ENCODE data around the gene EFNB2. TPM values are rescaled to one million over a fixed set of nuclear protein-coding genes. Genes with fewer than 3 reads are reported as not detected.

The EFNB2 gene
- total RNA-seq, 2 donors from 2014 or later: 46.1 to 52.4 TPM

GRCh38 chr13:106528718-106529414 lies 6.6 kb downstream of the EFNB2 start:
- Histone ChIP-seq H3K4me3 (no peak overlapping the region), H3K27me3 (replicated peaks; ENCODE audit: insufficient read depth) (no peaks in the 10 kb centered on the region), H3K27ac (peak overlapping the region in 1 of 2 donors; percentile 29), H3K9me3 (no peaks in the 10 kb centered on the region), H3K36me3 (no peaks in the 10 kb centered on the region), H3K4me1 (replicated peaks) (no peaks in the 10 kb centered on the region)
- WGBS: 90% methylated on average over 7 of the region's 7 CpGs
- no peak for DNase-seq (ENCODE audit: low spot score)
- intact Hi-C loops (cut with DNase I): no loop called here
- TF ChIP-seq POLR2A (IDR thresholded peaks at IDR 0.05): no peak
- no peak for TF ChIP-seq POLR2AphosphoS5 (IDR thresholded peaks at IDR 0.05)
- no peak for TF ChIP-seq CTCF (IDR thresholded peaks at IDR 0.05)

- intact Hi-C loops (cut with DNase I): no loop called here
- 33% methylated on average over 2 of the region's 2 CpGs for WGBS
- TF ChIP-seq POLR2A (IDR thresholded peaks at IDR 0.05): no peak
- TF ChIP-seq CTCF (IDR thresholded peaks at IDR 0.05): no peak
- TF ChIP-seq POLR2AphosphoS5 (IDR thresholded peaks at IDR 0.05): no peak
- Histone ChIP-seq H3K36me3 (no peaks in the 10 kb centered on the region), H3K9me3 (no peaks in the 10 kb centered on the region), H3K4me3 (no peak overlapping the region), H3K27me3 (replicated peaks; ENCODE audit: insufficient read depth) (no peaks in the 10 kb centered on the region), H3K4me1 (replicated peaks) (no peaks in the 10 kb centered on the region), H3K27ac (no peak overlapping the region)
- no peak for DNase-seq (ENCODE audit: low spot score)
Measured at GRCh38 chr13:106527826-106528225, 7.6 kb downstream of the EFNB2 start.

DNA sequence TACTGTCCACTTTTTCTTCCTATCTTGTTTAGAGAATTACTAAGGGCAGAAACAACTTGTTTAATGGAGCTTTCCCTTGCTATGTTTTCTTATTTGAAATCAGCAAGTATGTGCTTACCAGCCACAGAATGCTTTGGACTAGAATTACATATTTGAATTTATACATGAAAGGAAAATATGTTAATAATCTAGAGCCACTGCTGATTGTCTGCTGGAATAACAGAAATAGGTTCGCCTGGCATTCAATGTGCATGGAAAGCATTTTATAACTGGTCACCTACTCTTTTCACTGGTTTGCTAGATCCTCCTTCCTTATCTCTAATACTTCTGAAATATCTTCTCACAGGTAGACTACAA lies 8.0 kb downstream of the EFNB2 start:
- TF ChIP-seq POLR2A (IDR thresholded peaks at IDR 0.05) (no peak), CTCF (IDR thresholded peaks at IDR 0.05) (no peak), POLR2AphosphoS5 (IDR thresholded peaks at IDR 0.05) (no peak)
- Histone ChIP-seq H3K27me3 (replicated peaks; ENCODE audit: insufficient read depth) (no peaks in the 10 kb centered on the region), H3K4me1 (replicated peaks) (no peaks in the 10 kb centered on the region), H3K27ac (no peak overlapping the region), H3K9me3 (no peaks in the 10 kb centered on the region), H3K36me3 (no peaks in the 10 kb centered on the region), H3K4me3 (no peak overlapping the region)
- WGBS: 96% methylated on average over 1 of the region's 1 CpG
- intact Hi-C loops (cut with DNase I): no loop called here
- DNase-seq (ENCODE audit: low spot score): no peak

DNA sequence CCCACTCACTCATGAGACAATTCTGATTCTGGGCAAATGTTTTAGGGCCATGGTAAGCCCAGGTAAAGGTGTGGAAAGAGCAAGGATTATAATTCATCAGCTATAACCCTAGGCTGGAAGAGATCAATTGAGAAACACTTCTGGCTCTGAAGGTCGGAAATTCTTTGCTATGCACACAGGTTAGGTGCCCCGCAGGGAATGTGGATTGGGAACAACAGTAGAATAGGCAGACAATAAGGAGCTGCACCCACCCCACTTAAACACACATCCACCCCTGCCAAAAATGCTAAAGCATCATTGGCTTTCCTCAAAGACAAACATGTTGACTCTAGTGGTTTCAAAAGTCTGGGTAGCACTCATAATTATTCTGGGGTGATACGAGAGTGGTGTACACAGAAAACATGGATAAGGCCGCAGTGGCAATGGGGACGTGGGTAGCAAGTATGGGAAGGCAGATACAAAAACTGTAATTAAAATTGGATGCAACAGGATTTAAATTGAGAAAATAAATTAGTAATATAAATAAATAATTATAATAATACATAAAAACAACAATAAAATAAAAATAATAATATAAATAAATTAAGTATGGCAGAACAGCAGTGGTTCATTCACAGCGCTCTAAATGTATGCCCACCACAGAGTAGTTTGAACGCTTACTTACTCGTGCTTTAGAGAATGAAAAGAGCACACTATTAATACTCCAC lies 8.6 kb downstream of the EFNB2 start:
- Histone ChIP-seq H3K36me3 (no peaks in the 10 kb centered on the region), H3K4me3 (no peak overlapping the region), H3K27ac (no peak overlapping the region), H3K9me3 (no peaks in the 10 kb centered on the region), H3K27me3 (replicated peaks; ENCODE audit: insufficient read depth) (no peaks in the 10 kb centered on the region), H3K4me1 (replicated peaks) (no peaks in the 10 kb centered on the region)
- DNase-seq (ENCODE audit: low spot score): no peak
- intact Hi-C loops (cut with DNase I): no loop called here
- WGBS: 92% methylated on average over 8 of the region's 8 CpGs
- TF ChIP-seq POLR2A (IDR thresholded peaks at IDR 0.05) (no peak), POLR2AphosphoS5 (IDR thresholded peaks at IDR 0.05) (no peak), CTCF (IDR thresholded peaks at IDR 0.05) (no peak)

DNA sequence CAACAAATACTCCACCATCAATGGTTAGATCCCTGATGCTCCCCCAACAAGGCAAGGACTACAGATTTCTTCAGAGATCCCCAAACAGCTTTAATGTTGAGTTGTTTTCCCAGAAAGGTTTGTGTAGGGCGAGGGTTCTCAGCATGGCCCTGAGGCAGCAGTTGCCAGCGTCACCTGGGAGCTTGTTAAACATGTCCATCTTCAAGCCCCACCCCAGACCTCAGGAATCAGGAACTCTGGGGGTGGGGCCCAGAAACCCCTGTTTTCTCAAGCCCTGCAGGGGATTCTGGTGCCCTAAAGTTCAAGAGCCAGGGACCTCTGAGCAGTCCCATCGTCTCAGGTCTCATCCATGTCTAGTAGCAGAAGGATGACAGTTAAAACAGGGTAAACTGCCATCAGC lies 9.6 kb downstream of the EFNB2 start:
- TF ChIP-seq POLR2AphosphoS5 (IDR thresholded peaks at IDR 0.05) (no peak), POLR2A (IDR thresholded peaks at IDR 0.05) (no peak)
- 71% methylated on average over 3 of the region's 3 CpGs for WGBS
- Histone ChIP-seq H3K9me3 (no peaks in the 10 kb centered on the region), H3K36me3 (no peaks in the 10 kb centered on the region), H3K4me3 (no peak overlapping the region), H3K27me3 (replicated peaks; ENCODE audit: insufficient read depth) (no peaks in the 10 kb centered on the region), H3K27ac (no peak overlapping the region), H3K4me1 (replicated peaks) (no peaks in the 10 kb centered on the region)
- no peak for DNase-seq (ENCODE audit: low spot score)
- intact Hi-C loops (cut with DNase I): no loop called here
